Caco-2 (cell line): ENCODE results near the gene LMNTD1. TPM values are rescaled to one million over a fixed set of nuclear protein-coding genes. Genes with fewer than 3 reads are reported as not detected.

Experiments
- BruUV-seq: library from RNA; stranded (reverse); fragments of 400-500 nt; replicated peaks from 2 replicates; lab custom pipeline; 2021; lab: Mats Ljungman, UMichigan
- CTCF ChIA-PET: fragments of 300-600 bp; sonication (Branson Sonifier 250); formaldehyde crosslinking; loops from one replicate; lab custom pipeline; 2022; ENCODE audit warnings: antibody characterized with exemption; lab: Charles Lee
- POLR2A ChIA-PET: fragments of 300-600 bp; sonication (Branson Sonifier 250); formaldehyde crosslinking; loops from one replicate; lab custom pipeline; 2022; ENCODE audit warnings: antibody characterized with exemption; lab: Charles Lee
- DNase-seq, 2 experiments: peaks; one replicate each; pipeline versions ENCODE4 v3.0.0 to v3.0.0-alpha.2; 2020 to 2022
- H3K27me3 ChIP-seq: replicated peaks from 2 replicates; pipeline ENCODE4 v1.6.0; 2011; ENCODE audit warnings: low read length; ENCODE audit not compliant: control insufficient read depth, insufficient read depth
- H3K36me3 ChIP-seq: 2 replicates; pipeline ENCODE4 v1.5.1; 2011; ENCODE audit warnings: low read length; ENCODE audit not compliant: control insufficient read depth, insufficient read depth
- H3K4me1 ChIP-seq: fragments of 250-450 bp; sonication (Bioruptor Pico); 2 replicates; pipeline ENCODE4 v1.5.1; 2020; ENCODE audit warnings: mild to moderate bottlenecking
- H3K4me3 ChIP-seq: 2 replicates; pipeline ENCODE4 v1.5.1; 2011; ENCODE audit warnings: low read depth, mild to moderate bottlenecking, control low read depth, low read length
- H3K9me3 ChIP-seq: fragments of 250-450 bp; sonication (Bioruptor Pico); 2 replicates; pipeline ENCODE4 v1.5.1; 2020; ENCODE audit warnings: mild to moderate bottlenecking, moderate library complexity
- H3K27ac Mint-ChIP-seq: one replicate; pipeline ENCODE4 v1.8.0; 2022; ENCODE audit warnings: mixed read lengths; ENCODE audit not compliant: unreplicated experiment
- H3K27me3 Mint-ChIP-seq: one replicate; pipeline ENCODE4 v1.8.0; 2022; ENCODE audit warnings: mixed read lengths; ENCODE audit not compliant: insufficient read depth, unreplicated experiment
- H3K36me3 Mint-ChIP-seq: one replicate; pipeline ENCODE4 v1.8.0; 2022; ENCODE audit warnings: mild to moderate bottlenecking, mixed read lengths; ENCODE audit not compliant: insufficient read depth, unreplicated experiment
- H3K4me1 Mint-ChIP-seq: one replicate; pipeline ENCODE4 v1.8.0; 2022; ENCODE audit warnings: low read depth, mixed read lengths; ENCODE audit not compliant: unreplicated experiment
- H3K4me3 Mint-ChIP-seq: one replicate; pipeline ENCODE4 v1.8.0; 2022; ENCODE audit warnings: mild to moderate bottlenecking, moderate library complexity, mixed read lengths; ENCODE audit not compliant: unreplicated experiment
- H3K9me3 Mint-ChIP-seq: one replicate; pipeline ENCODE4 v1.8.0; 2022; ENCODE audit warnings: mixed read lengths; ENCODE audit not compliant: unreplicated experiment
- CTCF ChIP-seq, 2 experiments: fragments of 200-600 bp in 1 of 2; IDR thresholded peaks; 1 replicate in 1 of 2; 2 replicates in 1 of 2; pipeline versions ENCODE4 v1.5.1 to v1.8.0; 2011 to 2022; ENCODE audit warnings: antibody characterized with exemption in 1 of 2, control low read depth in 1 of 2, inconsistent platforms in 1 of 2, low read depth in 1 of 2, low read length in 1 of 2, mild to moderate bottlenecking in 1 of 2, moderate library complexity in 1 of 2; ENCODE audit not compliant: insufficient read depth in 1 of 2, severe bottlenecking in 1 of 2, unreplicated experiment in 1 of 2
- intact Hi-C: fragments of 100-400 bp; cut with micrococcal nuclease; formaldehyde crosslinking; loops from one replicate; pipeline ENCODE4 v1.10.0; 2022; ENCODE audit not compliant: unreplicated experiment
- total RNA-seq: library from RNA; stranded (reverse); gene quantifications from 2 replicates; pipeline ENCODE4 v1.2.3, GENCODE V29; 2022

The LMNTD1 gene
- total RNA-seq, 1 experiment from 2014 or later: not detected

- H3K4me3 Mint-ChIP-seq: no peak overlapping the region
- intact Hi-C loops: no loop called here
- H3K9me3 Mint-ChIP-seq: peaks cover 20% of the 10 kb centered on the region
- DNase-seq: no peak
- no peaks in the 10 kb centered on the region for H3K27me3 ChIP-seq
- no peak overlapping the region for H3K27ac Mint-ChIP-seq
- H3K9me3 ChIP-seq: peaks cover 4% of the 10 kb centered on the region
- H3K4me1 ChIP-seq: no peaks in the 10 kb centered on the region
- ChIA-PET POLR2A (no interaction called here), CTCF (no interaction called here)
- no peak overlapping the region for H3K4me3 ChIP-seq
- no TSS peak for BruUV-seq
- no peaks in the 10 kb centered on the region for H3K36me3 ChIP-seq
- H3K36me3 Mint-ChIP-seq: no peaks in the 10 kb centered on the region
- H3K4me1 Mint-ChIP-seq: no peaks in the 10 kb centered on the region
- TF ChIP-seq CTCF (IDR thresholded peaks at IDR 0.05; ENCODE audit: insufficient read depth in 1 of 2, low read depth in 1 of 2, low read length in 1 of 2, severe bottlenecking in 1 of 2, unreplicated experiment in 1 of 2): no peak
- no peaks in the 10 kb centered on the region for H3K27me3 Mint-ChIP-seq
Observed at GRCh38 chr12:25590011-25590721, 37.1 kb upstream of the LMNTD1 start.

- POLR2A ChIA-PET: no interaction called here
- Mint-ChIP-seq H3K9me3 (peaks cover 18% of the 10 kb centered on the region), H3K27me3 (no peaks in the 10 kb centered on the region), H3K4me3 (no peak overlapping the region), H3K27ac (no peak overlapping the region), H3K36me3 (no peaks in the 10 kb centered on the region), H3K4me1 (peaks cover 8% of the 10 kb centered on the region)
- 0 out of 2 replicates have a peak, but pooled peaks cover 6% of the 10 kb centered on the region for H3K4me1 ChIP-seq
- no peaks in the 10 kb centered on the region for H3K27me3 ChIP-seq
- DNase-seq: no peak
- no peaks in the 10 kb centered on the region for H3K36me3 ChIP-seq
- H3K4me3 ChIP-seq: no peak overlapping the region
- TF ChIP-seq CTCF (IDR thresholded peaks at IDR 0.05; ENCODE audit: insufficient read depth in 1 of 2, low read depth in 1 of 2, low read length in 1 of 2, severe bottlenecking in 1 of 2, unreplicated experiment in 1 of 2): no peak
- CTCF ChIA-PET: no interaction called here
- intact Hi-C loops: loop anchor here (10.0 kb wide), 1 partner anchor 247 kb away; no protein-coding TSS in a partner anchor
- BruUV-seq: no TSS peak
- peaks cover 4% of the 10 kb centered on the region for H3K9me3 ChIP-seq
Observed at GRCh38 chr12:25587346-25587745, 34.3 kb upstream of the LMNTD1 start.

- BruUV-seq: no TSS peak
- no peak overlapping the region for H3K4me3 Mint-ChIP-seq
- intact Hi-C loops: loop anchor here (10.0 kb wide), 1 partner anchor 249 kb away; no protein-coding TSS in a partner anchor
- Histone ChIP-seq H3K4me1 (0 out of 2 replicates have a peak, but pooled peaks cover 6% of the 10 kb centered on the region), H3K27me3 (no peaks in the 10 kb centered on the region), H3K9me3 (peaks cover 4% of the 10 kb centered on the region), H3K4me3 (no peak overlapping the region), H3K36me3 (no peaks in the 10 kb centered on the region)
- no peak for TF ChIP-seq CTCF (IDR thresholded peaks at IDR 0.05; ENCODE audit: insufficient read depth in 1 of 2, low read depth in 1 of 2, low read length in 1 of 2, severe bottlenecking in 1 of 2, unreplicated experiment in 1 of 2)
- no peaks in the 10 kb centered on the region for H3K27me3 Mint-ChIP-seq
- no peak for DNase-seq
- POLR2A ChIA-PET: no interaction called here
- peaks cover 18% of the 10 kb centered on the region for H3K9me3 Mint-ChIP-seq
- H3K36me3 Mint-ChIP-seq: no peaks in the 10 kb centered on the region
- peaks cover 8% of the 10 kb centered on the region for H3K4me1 Mint-ChIP-seq
- no peak overlapping the region for H3K27ac Mint-ChIP-seq
- CTCF ChIA-PET: no interaction called here
Observed at GRCh38 chr12:25585662-25586061, 32.6 kb upstream of the LMNTD1 start.
